GM12878 (cell line): ENCODE measurements around the gene TRIM45. TPM values are rescaled to one million over a fixed set of nuclear protein-coding genes. Genes with fewer than 3 reads are reported as not detected.

Experiments used
- ATAC-seq: fragments of 200-7000 bp; cut with Tn5 transposase; 3 replicates; pipeline ENCODE4 v1.9.1; 2020; ENCODE audit warnings: mild to moderate bottlenecking, moderate library complexity
- BruUV-seq: library from RNA; stranded (reverse); fragments of 400-500 nt; replicated peaks from 2 replicates; lab custom pipeline; 2021; lab: Mats Ljungman, UMichigan
- CTCF ChIA-PET: fragments of 300-600 bp; sonication (Branson Sonifier 250); formaldehyde crosslinking; extraction: SDS; loops from one replicate; lab custom pipeline; 2021; ENCODE audit warnings: inconsistent platforms; lab: Yijun Ruan, JAX
- POLR2A ChIA-PET: fragments of 350-600 bp; formaldehyde crosslinking; extraction: SDS; loops from one replicate; lab custom pipeline; 2021; ENCODE audit warnings: inconsistent platforms; lab: Charles Lee
- RAD21 ChIA-PET: fragments of 300-600 bp; sonication (Branson Sonifier 250); formaldehyde crosslinking; loops from one replicate; lab custom pipeline; 2023; ENCODE audit warnings: antibody characterized with exemption; ENCODE audit not compliant: unreplicated experiment; lab: Charles Lee
- SMC1A ChIA-PET: fragments of 300-600 bp; sonication (Branson Sonifier 250); formaldehyde crosslinking; loops from one replicate; lab custom pipeline; 2023; ENCODE audit not compliant: unreplicated experiment, uncharacterized antibody; lab: Charles Lee
- DNase-seq: peaks from one replicate; pipeline ENCODE4 v3.0.0-alpha.2; 2011; ENCODE audit warnings: low read depth, low spot score
- FAIRE-seq: peaks from 3 replicates; lab custom pipeline; 2011; peaks lifted over from hg19 to GRCh38; lab: Jason Lieb, UNC
- H2AFZ ChIP-seq: 2 replicates; pipeline ENCODE4 v1.6.0; 2011; ENCODE audit warnings: low read depth, low read length, control low read depth; ENCODE audit not compliant: control insufficient read depth
- H3K27ac ChIP-seq: 2 replicates; pipeline ENCODE4 v1.5.1; 2011; ENCODE audit warnings: control low read depth; ENCODE audit not compliant: control insufficient read depth, insufficient read depth
- H3K27me3 ChIP-seq, 2 experiments: replicated peaks in 1 of 2; 2 replicates each; pipeline versions ENCODE4 v1.6.0 to v1.6.1; 2011; ENCODE audit warnings: low read length in 1 of 2; ENCODE audit not compliant: control insufficient read depth in 2 of 2, insufficient read depth in 2 of 2
- H3K36me3 ChIP-seq, 2 experiments: 2 replicates each; pipeline ENCODE4 v1.5.1; 2011; ENCODE audit warnings: low read length in 1 of 2; ENCODE audit not compliant: control insufficient read depth in 2 of 2, insufficient read depth in 2 of 2
- H3K4me1 ChIP-seq: 2 replicates; pipeline ENCODE4 v1.6.1; 2011; ENCODE audit warnings: mild to moderate bottlenecking, low read length, moderate library complexity, mixed read lengths; ENCODE audit not compliant: control insufficient read depth, insufficient read depth
- H3K4me2 ChIP-seq: 2 replicates; pipeline ENCODE4 v1.6.0; 2011; ENCODE audit warnings: control low read depth; ENCODE audit not compliant: control insufficient read depth, insufficient read depth
- H3K4me3 ChIP-seq: fragments of 200-600 bp; sonication (generic); 2 replicates; pipeline ENCODE4 v1.5.1; 2016
- H3K79me2 ChIP-seq: 2 replicates; pipeline ENCODE4 v1.6.0; 2011; ENCODE audit warnings: low read length; ENCODE audit not compliant: control insufficient read depth, insufficient read depth
- H3K9ac ChIP-seq: 2 replicates; pipeline ENCODE4 v1.8.0; 2011; ENCODE audit warnings: low read length, control low read depth, mixed read lengths; ENCODE audit not compliant: control insufficient read depth, insufficient read depth
- H3K9me3 ChIP-seq: replicated peaks from 3 replicates; pipeline ENCODE4 v1.5.1; 2011; ENCODE audit warnings: mild to moderate bottlenecking, low read length; ENCODE audit not compliant: control insufficient read depth, insufficient read depth
- H4K20me1 ChIP-seq: 2 replicates; pipeline ENCODE4 v1.6.0; 2011; ENCODE audit not compliant: control insufficient read depth, insufficient read depth
- ASH2L ChIP-seq: fragments of 300-600, 200-600 bp; sonication (generic); IDR thresholded peaks from 2 replicates; pipeline ENCODE4 v1.6.1; 2017; ENCODE audit warnings: low read depth, mild to moderate bottlenecking, borderline replicate concordance
- CHD4 ChIP-seq: fragments of 200-600 bp; sonication (generic); IDR thresholded peaks from 2 replicates; pipeline ENCODE4 v1.6.1; 2016; ENCODE audit warnings: mild to moderate bottlenecking
- EP300 ChIP-seq, 2 experiments: fragments of 150-350 bp in 1 of 2; IDR thresholded peaks; 2 replicates each; pipeline ENCODE4 v1.6.1; 2011 to 2012; ENCODE audit warnings: low read depth in 2 of 2, low read length in 2 of 2, borderline replicate concordance in 1 of 2, improper control_type of control experiment in 1 of 2, inconsistent platforms in 1 of 2; ENCODE audit not compliant: control insufficient read depth in 1 of 2
- HDAC2 ChIP-seq: fragments of 200-600 bp; sonication (generic); IDR thresholded peaks from 2 replicates; pipeline ENCODE4 v1.6.1; 2017
- MTA3 ChIP-seq: IDR thresholded peaks from 2 replicates; pipeline ENCODE4 v1.6.1; 2012; ENCODE audit warnings: low read length, inconsistent platforms, borderline replicate concordance
- NFYA ChIP-seq: IDR thresholded peaks from 2 replicates; pipeline ENCODE4 v1.6.1; 2011; ENCODE audit warnings: low read depth, mild to moderate bottlenecking, low read length, improper control_type of control experiment, borderline replicate concordance
- SMARCA5 ChIP-seq: fragments of 450-650 bp; IDR thresholded peaks from 2 replicates; pipeline ENCODE4 v1.6.1; 2017; ENCODE audit warnings: mild to moderate bottlenecking
- SP1 ChIP-seq: IDR thresholded peaks from one replicate; pipeline ENCODE4 v1.6.1; 2011; ENCODE audit warnings: low read depth, low read length
- SREBF2 ChIP-seq: IDR thresholded peaks from 2 replicates; pipeline ENCODE4 v1.6.1; 2012; ENCODE audit warnings: mild to moderate bottlenecking, low read length
- SUZ12 ChIP-seq: fragments of 200-600 bp; sonication (generic); IDR thresholded peaks from one replicate; pipeline ENCODE4 v1.6.1; 2018; ENCODE audit warnings: antibody characterized with exemption, mild to moderate bottlenecking; ENCODE audit not compliant: unreplicated experiment
- WGBS: methylation state at CpG from one replicate; pipeline ENCODE4 v1.1.6; 2016; ENCODE audit warnings: low lambda C conversion rate; ENCODE audit not compliant: insufficient replicate concordance, insufficient coverage; ENCODE audit errors: missing lambda C conversion rate; 5-methylcytosine and 5-hydroxymethylcytosine counted together
- in situ Hi-C: fragments of 300-500 bp; cut with MboI; formaldehyde crosslinking; loops from 9 replicates; pipeline ENCODE4 v1.14.3; 2018; ENCODE audit warnings: mixed read lengths
- intact Hi-C: fragments of 100-400 bp; cut with micrococcal nuclease; formaldehyde crosslinking; loops from one replicate; pipeline ENCODE4 v1.14.2; 2022; ENCODE audit not compliant: unreplicated experiment
- polyA plus RNA-seq, 11 experiments: library from polyadenylated mRNA; depleted of rRNA in 4 of 11; unstranded in 6 of 11; stranded (reverse) in 5 of 11; fragments of >200 nt; fragmentation: Nextera tagmentation in 4 of 11; fragmentation: Illumina TruSeq in 1 of 11; extraction: Ambion mirVana in 4 of 11; extraction: Trizol in 1 of 11; gene quantifications; 1 replicate in 1 of 11; 2 replicates in 10 of 11; pipeline versions ENCODE4 v1.2.1 to v1.2.3, GENCODE V29; 2011 to 2016; ENCODE audit warnings: inconsistent platforms in 2 of 11, missing spikeins in 2 of 11, low read depth in 1 of 11
- total RNA-seq, 4 experiments: library from RNA; depleted of rRNA in 3 of 4; stranded (reverse); fragments of >200 nt in 3 of 4; fragmentation: Illumina TruSeq in 1 of 4; extraction: Trizol in 1 of 4; gene quantifications; 2 replicates each; pipeline versions ENCODE4 v1.2.1 to v1.2.3, GENCODE V29; 2013 to 2021

Gene TRIM45
- total and polyA plus RNA-seq, 10 of the 15 experiments (the other 5 are each of a cell fraction or from before 2014, with no cell fraction given) = 0.31 to 0.86 (median 0.46) TPM

GRCh38 chr1:117118137-117118536 is 3.4 kb downstream of the TRIM45 start:
- no peak overlapping the region for H3K27ac ChIP-seq
- H3K4me3 ChIP-seq = no peak overlapping the region
- H3K9ac ChIP-seq = no peak overlapping the region
- FAIRE-seq = no peak
- ChIA-PET POLR2A (interaction anchor here (0.6 kb wide), 1 partner anchor 315 kb away, joined by 3 read pairs; no protein-coding TSS in a partner anchor), SMC1A (interaction anchor here (1.1 kb wide), 1 partner anchor 11 kb away, joined by 3 read pairs; no protein-coding TSS in a partner anchor)
- TF ChIP-seq SP1 (no peak), SUZ12 (no peak), MTA3 (no peak), SMARCA5 (no peak), SREBF2 (no peak), ASH2L (no peak), NFYA (no peak), HDAC2 (no peak), CHD4 (no peak), EP300 (IDR thresholded peaks at IDR 0.05; ENCODE audit: borderline replicate concordance in 1 of 2, control insufficient read depth in 1 of 2, low read depth in 2 of 2, low read length in 2 of 2) (no peak)
- TF ChIP-seq, all 136 proteins: peak for 0
- intact Hi-C loops = no loop called here
- RAD21 ChIA-PET = no interaction called here
- no peaks in the 10 kb centered on the region for H3K27me3 ChIP-seq
- no peak overlapping the region for H3K4me2 ChIP-seq
- no TSS peak for BruUV-seq
- no peak for ATAC-seq
- H2AFZ ChIP-seq = no peak overlapping the region
- no peaks in the 10 kb centered on the region for H3K36me3 ChIP-seq
- in situ Hi-C loops = no loop called here
- DNase-seq = no peak
- 68% methylated on average over 12 of the region's 12 CpGs for WGBS
- no peaks in the 10 kb centered on the region for H3K79me2 ChIP-seq
- CTCF ChIA-PET = interaction anchor here (2.4 kb wide), 1 partner anchor 10 kb away, joined by 21 read pairs; no protein-coding TSS in a partner anchor
- H3K4me1 ChIP-seq = no peaks in the 10 kb centered on the region
- no peaks in the 10 kb centered on the region for H4K20me1 ChIP-seq
- H3K9me3 ChIP-seq = no peaks in the 10 kb centered on the region
